ENCODE results near the gene SENP7. TPM values are rescaled to one million over a fixed set of nuclear protein-coding genes. Genes with fewer than 3 reads are reported as not detected.

Gene SENP7
- total RNA-seq, 1 donor from 2014 or later = 20.0 TPM

- H3K27me3 ChIP-seq = no peaks in the 10 kb centered on the region
- ATAC-seq (no peak), DNase-seq (no peak)
- no peak overlapping the region for H3K4me3 ChIP-seq
- TF ChIP-seq CTCF (IDR thresholded peaks at IDR 0.05) = no peak
- H3K36me3 ChIP-seq = no peaks in the 10 kb centered on the region
- H3K9me3 ChIP-seq = no peaks in the 10 kb centered on the region
- no peak overlapping the region for H3K27ac ChIP-seq
- H3K4me1 ChIP-seq = no peaks in the 10 kb centered on the region
- intact Hi-C loops (cut with DNase I) = no loop called here
Observed at GRCh38 chr3:101533603-101533968, 20.6 kb upstream of the SENP7 start.

GRCh38 chr3:101532783-101533602 lies 20.0 kb upstream of the SENP7 start:
- DNase-seq (no peak), ATAC-seq (no peak)
- intact Hi-C loops (cut with DNase I) = no loop called here
- no peaks in the 10 kb centered on the region for H3K9me3 ChIP-seq
- H3K4me3 ChIP-seq = no peak overlapping the region
- H3K27me3 ChIP-seq = no peaks in the 10 kb centered on the region
- no peak for TF ChIP-seq CTCF (IDR thresholded peaks at IDR 0.05)
- H3K27ac ChIP-seq = no peak overlapping the region
- H3K4me1 ChIP-seq = no peaks in the 10 kb centered on the region
- H3K36me3 ChIP-seq = no peaks in the 10 kb centered on the region

- Histone ChIP-seq H3K4me3 (no peak overlapping the region), H3K27me3 (no peaks in the 10 kb centered on the region), H3K27ac (no peak overlapping the region), H3K9me3 (no peaks in the 10 kb centered on the region), H3K4me1 (no peaks in the 10 kb centered on the region), H3K36me3 (no peaks in the 10 kb centered on the region)
- TF ChIP-seq CTCF (IDR thresholded peaks at IDR 0.05) = no peak
- no peak for DNase-seq
- ATAC-seq = no peak
- intact Hi-C loops (cut with DNase I) = no loop called here
Observed at GRCh38 chr3:101531473-101532086, 18.6 kb upstream of the SENP7 start.

GRCh38 chr3:101530686-101531047 lies 17.7 kb upstream of the SENP7 start:
- Histone ChIP-seq H3K4me1 (no peaks in the 10 kb centered on the region), H3K27me3 (no peaks in the 10 kb centered on the region), H3K27ac (no peak overlapping the region), H3K9me3 (no peaks in the 10 kb centered on the region), H3K4me3 (no peak overlapping the region), H3K36me3 (no peaks in the 10 kb centered on the region)
- no peak for DNase-seq
- no peak for TF ChIP-seq CTCF (IDR thresholded peaks at IDR 0.05)
- intact Hi-C loops (cut with DNase I) = no loop called here
- ATAC-seq = no peak

GRCh38 chr3:101529816-101530685 lies 17.0 kb upstream of the SENP7 start:
- no peaks in the 10 kb centered on the region for H3K4me1 ChIP-seq
- no peak for ATAC-seq
- intact Hi-C loops (cut with DNase I) = no loop called here
- H3K4me3 ChIP-seq = no peak overlapping the region
- no peak overlapping the region for H3K27ac ChIP-seq
- no peak for DNase-seq
- no peak for TF ChIP-seq CTCF (IDR thresholded peaks at IDR 0.05)
- H3K9me3 ChIP-seq = no peaks in the 10 kb centered on the region
- no peaks in the 10 kb centered on the region for H3K27me3 ChIP-seq
- no peaks in the 10 kb centered on the region for H3K36me3 ChIP-seq
